Tongue (tissue), 2 donors: ENCODE results near the gene IL1F10. TPM values are rescaled to one million over a fixed set of nuclear protein-coding genes. Genes with fewer than 3 reads are reported as not detected.

ENCODE experiments used
- DNase-seq: peaks from one replicate; pipeline ENCODE4 v3.0.0-alpha.2; 2015
- total RNA-seq: library from RNA; depleted of rRNA; stranded (reverse); fragments of >200 nt; gene quantifications from one replicate; pipeline ENCODE4 v1.2.3, GENCODE V29; 2014

Gene IL1F10, protein sequence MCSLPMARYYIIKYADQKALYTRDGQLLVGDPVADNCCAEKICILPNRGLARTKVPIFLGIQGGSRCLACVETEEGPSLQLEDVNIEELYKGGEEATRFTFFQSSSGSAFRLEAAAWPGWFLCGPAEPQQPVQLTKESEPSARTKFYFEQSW
- total RNA-seq, result not detected

GRCh38 chr2:113067681-113068080 is at the start of gene IL1F10:
IL1F10 (plus strand) TSS chr2:113067970; CDS start chr2:113072739, 4,769 bp downstream.
- DNase-seq, result no peak

- DNase-seq, result no peak
Observed at GRCh38 chr2:113018509-113018908, 49.3 kb upstream of the IL1F10 start.

- no peak for DNase-seq
Observed at GRCh38 chr2:113021312-113021711, 46.5 kb upstream of the IL1F10 start.

DNA sequence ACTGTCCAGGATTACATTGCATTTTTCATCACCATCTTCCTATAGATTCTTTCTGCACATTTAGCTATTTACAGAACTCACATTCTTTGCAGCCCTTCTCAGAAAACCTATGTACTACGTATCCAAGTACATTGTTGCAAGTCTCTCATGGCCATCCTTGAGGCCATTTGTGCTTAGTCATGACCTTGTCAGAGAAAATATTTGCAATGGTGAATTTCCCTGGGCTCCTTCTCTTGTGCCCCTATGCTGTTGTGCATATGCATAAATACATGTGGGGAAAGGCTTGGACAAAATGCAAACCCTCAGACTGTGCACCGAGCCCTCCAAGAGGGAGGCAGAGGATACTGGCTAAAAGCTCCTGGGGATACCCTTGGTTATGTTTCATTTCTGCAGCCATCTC is 43.0 kb upstream of the IL1F10 start:
- DNase-seq, result no peak

- no peak for DNase-seq
Observed at GRCh38 chr2:113025737-113026136, 42.0 kb upstream of the IL1F10 start.

DNA sequence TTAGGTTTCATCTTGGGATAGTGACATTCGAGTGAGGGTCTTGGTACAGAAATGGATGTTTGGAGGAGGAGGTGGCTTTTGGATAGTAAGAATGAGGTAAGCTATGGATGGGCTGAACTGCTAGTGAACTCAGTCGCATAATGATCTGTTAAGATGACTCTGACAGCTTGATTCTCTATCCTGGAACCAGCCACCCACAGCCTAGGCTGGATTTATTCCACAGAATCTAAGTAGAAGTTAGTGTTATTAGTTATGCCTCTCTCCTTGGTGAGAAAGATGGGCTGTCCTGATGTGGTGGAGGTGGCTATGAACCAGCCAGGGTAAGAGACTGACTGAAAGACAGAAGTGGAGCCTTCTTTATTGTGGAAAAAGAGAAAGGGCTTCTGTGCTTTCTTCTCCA is 40.1 kb upstream of the IL1F10 start:
- no peak for DNase-seq

- DNase-seq, result no peak
Observed at GRCh38 chr2:113028112-113028511, 39.7 kb upstream of the IL1F10 start.

GRCh38 chr2:113032737-113033136 is 35.0 kb upstream of the IL1F10 start:
- no peak for DNase-seq

DNA sequence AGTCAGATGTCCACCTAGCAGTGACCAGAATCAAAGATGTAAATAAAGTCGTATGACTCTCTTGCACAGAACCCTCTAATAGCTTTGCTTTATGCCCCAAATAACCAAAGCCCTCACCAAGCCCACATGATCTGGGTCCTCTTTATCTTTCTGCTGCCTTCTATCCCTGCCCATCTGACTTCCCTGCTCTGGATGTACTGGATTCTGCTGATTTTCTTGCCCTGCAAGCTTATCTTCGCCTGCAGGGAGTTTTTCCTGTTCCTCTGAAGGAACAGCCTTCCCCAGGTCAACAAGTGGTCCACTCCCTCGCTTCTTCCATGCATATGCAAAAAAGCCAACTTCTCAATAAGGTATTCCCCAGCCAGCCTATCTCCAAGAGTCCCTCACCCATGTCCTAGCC is 33.8 kb upstream of the IL1F10 start:
- DNase-seq, result no peak

DNA sequence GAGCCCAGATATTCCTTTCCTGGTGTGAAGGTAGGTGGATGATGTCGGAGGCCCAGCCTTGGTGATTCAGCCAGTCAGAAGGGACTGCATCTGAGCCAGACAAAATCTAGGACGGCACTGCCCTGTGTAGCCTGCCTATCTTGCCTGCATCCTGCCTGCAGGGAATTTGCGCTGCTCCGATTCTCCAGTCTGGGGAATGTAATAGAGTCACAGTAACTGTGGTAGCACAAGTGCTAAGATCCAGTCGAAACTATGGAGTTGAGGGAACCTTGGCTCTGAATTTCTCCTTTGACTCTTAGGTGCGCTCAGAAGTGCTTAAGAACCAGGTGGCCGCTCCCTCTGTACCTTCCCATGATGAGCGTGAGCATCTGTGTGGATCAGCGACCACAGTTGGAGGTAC is 31.0 kb upstream of the IL1F10 start:
- DNase-seq, result no peak

DNA sequence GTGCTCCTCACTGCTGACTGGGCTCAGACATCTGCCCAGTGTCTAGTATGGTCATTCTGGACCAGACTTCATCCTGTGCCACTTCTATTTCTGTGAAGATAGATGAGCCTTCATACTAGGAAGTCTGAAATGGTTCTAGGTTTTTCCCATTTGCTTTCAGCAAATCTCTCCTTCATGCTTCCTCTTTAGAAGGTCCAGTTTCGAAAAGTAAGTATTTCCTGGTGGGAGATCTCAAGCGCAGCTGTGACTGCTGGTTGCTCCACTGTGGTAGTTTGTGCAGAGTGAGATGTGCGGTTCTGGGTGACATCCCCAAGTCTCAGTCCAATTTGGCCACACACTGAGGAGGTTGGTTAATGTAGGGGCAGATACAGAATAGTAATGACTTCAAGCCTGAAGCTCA is 29.5 kb upstream of the IL1F10 start:
- no peak for DNase-seq

DNA sequence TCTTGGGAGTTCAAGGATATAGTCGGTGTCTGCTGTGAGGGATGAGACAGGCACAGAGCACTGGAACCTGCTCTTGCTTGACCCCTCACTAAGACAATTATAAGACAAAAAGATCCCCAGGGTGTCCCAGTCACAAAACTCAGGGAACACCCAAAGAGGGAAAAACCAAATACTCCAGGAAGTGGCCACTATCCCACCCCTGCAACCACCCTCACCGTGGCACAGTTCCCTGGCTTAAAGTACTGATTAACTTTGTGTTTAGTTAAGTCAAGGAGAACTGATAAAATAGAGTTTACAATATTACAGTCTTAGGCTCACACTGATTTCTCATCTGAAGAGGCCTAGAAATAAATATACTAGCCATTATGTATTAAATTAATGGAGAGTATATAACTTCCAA is 28.6 kb upstream of the IL1F10 start:
- DNase-seq, result no peak

DNA sequence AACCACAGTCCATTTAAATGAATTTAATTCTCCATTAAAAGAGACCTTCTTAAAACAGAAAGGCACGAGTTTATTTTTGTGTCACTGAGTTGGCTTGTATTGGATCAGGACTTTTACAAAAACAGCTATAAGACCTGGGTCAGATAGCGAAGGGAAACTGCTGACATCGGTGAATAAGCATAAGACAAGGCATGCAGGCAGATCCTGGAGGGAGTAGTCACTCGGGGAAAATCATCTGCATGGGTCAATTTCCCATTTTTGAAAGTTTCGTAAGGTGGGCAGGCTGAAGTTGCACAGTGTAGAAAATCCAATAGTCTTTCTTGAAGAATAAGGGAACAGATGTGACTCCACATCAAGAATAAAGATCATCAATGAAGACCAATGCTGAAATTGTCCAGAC is 28.1 kb upstream of the IL1F10 start:
- DNase-seq, result no peak

- no peak for DNase-seq
Observed at GRCh38 chr2:113041871-113042270, 25.9 kb upstream of the IL1F10 start.

DNA sequence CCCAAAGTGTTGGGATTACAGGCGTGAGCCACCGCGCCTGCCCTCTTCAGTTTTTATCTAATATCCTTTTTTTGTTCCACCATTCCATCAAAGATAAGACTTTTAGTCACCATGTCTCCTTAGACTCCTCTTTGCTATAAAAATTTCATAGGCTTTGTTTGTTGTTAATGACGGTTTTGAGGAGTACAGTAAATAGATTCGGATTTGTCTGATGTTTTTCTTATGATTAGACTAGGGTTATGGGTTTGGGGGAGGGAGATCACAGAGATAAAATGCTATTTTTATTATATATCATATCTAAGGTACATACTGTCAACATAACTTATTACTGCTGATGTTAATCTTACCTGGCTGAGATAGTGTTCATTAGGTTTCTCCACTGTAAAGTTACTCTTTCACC is 21.3 kb upstream of the IL1F10 start:
- no peak for DNase-seq

- no peak for DNase-seq
Observed at GRCh38 chr2:113050921-113051895, 16.6 kb upstream of the IL1F10 start.

GRCh38 chr2:113052396-113052917 is 15.3 kb upstream of the IL1F10 start, which contains the start of gene IL36B:
IL36B (minus strand) TSS chr2:113052867.
- DNase-seq, result no peak

- DNase-seq, result no peak
Observed at GRCh38 chr2:113053666-113054065, 14.1 kb upstream of the IL1F10 start.

GRCh38 chr2:113054066-113054465 is 13.7 kb upstream of the IL1F10 start:
- DNase-seq, result no peak

DNA sequence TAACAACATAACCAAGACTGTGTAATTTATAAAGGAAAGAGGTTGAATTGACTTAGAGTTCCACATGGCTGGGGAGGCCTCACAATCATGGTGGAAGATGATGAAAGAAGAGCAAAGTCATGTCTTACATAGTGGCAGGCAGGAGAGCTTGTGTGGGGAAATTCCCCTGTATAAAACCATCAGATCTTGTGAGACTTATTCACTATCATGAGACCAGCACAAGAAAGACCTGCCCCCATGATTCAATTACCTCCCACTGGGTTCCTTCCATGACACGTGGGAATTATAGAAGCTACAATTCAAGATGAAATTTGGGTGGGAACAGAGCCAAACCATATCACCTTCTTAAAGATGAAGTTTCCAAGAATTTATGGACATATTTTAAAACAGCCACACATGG is 11.2 kb upstream of the IL1F10 start:
- no peak for DNase-seq

DNA sequence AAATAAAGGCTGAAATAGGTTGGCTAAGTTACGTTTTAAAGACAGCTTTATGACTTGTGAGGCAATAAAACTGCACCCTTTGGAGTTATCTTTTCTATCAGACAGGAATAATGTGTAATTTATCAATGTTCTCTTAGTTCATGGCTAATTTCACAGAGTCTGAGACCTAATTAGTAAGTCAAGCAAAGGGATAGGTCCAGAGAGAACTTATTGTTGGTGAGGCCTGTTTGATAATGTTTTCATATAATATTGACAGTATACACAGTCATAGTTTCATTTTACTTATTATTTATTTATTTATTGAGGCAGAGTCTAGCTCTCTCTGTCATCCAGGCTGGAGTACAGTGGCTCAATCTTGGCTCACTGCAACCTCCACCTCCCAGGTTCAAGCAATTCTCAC is 10.7 kb upstream of the IL1F10 start:
- DNase-seq, result no peak

- DNase-seq, result peak; percentile 60
Observed at GRCh38 chr2:113058411-113058994, 9.3 kb upstream of the IL1F10 start.
